H9 (cell line): ENCODE measurements around the gene L1TD1. TPM values are rescaled to one million over a fixed set of nuclear protein-coding genes. Genes with fewer than 3 reads are reported as not detected.

Source experiments
- DNase-seq: peaks from one replicate; pipeline ENCODE4 v3.0.0-alpha.2; 2017
- H2AFZ ChIP-seq: one replicate; pipeline ENCODE4 v1.6.1; 2013; ENCODE audit warnings: mild to moderate bottlenecking, low read length, control low read depth, moderate library complexity
- H2AK5ac ChIP-seq: 2 replicates; pipeline ENCODE4 v1.6.1; 2013; ENCODE audit warnings: low read length, control low read depth, mixed read lengths; ENCODE audit not compliant: insufficient read length
- H2BK120ac ChIP-seq: one replicate; pipeline ENCODE4 v1.6.1; 2013; ENCODE audit warnings: low read depth, mild to moderate bottlenecking, low read length, control low read depth, inconsistent platforms; ENCODE audit not compliant: poor library complexity, severe bottlenecking
- H2BK12ac ChIP-seq: 2 replicates; pipeline ENCODE4 v1.6.1; 2013; ENCODE audit warnings: low read length, control low read depth, mixed read lengths, low read depth; ENCODE audit not compliant: insufficient read length
- H2BK15ac ChIP-seq: 2 replicates; pipeline ENCODE4 v1.6.1; 2013; ENCODE audit warnings: low read depth, low read length, control low read depth
- H2BK20ac ChIP-seq: one replicate; pipeline ENCODE4 v1.6.1; 2013; ENCODE audit warnings: low read depth, mild to moderate bottlenecking, low read length, control low read depth, inconsistent platforms; ENCODE audit not compliant: poor library complexity, severe bottlenecking
- H2BK5ac ChIP-seq: 2 replicates; pipeline ENCODE4 v1.6.1; 2013; ENCODE audit warnings: low read length, control low read depth, mixed read lengths; ENCODE audit not compliant: insufficient read length
- H3K14ac ChIP-seq: 2 replicates; pipeline ENCODE4 v1.6.1; 2013; ENCODE audit warnings: low read length, control low read depth; ENCODE audit not compliant: insufficient read depth
- H3K18ac ChIP-seq: 2 replicates; pipeline ENCODE4 v1.6.1; 2013; ENCODE audit warnings: low read depth, mild to moderate bottlenecking, mixed read lengths, low read length, control low read depth; ENCODE audit not compliant: insufficient read length
- H3K23ac ChIP-seq: 2 replicates; pipeline ENCODE4 v1.6.1; 2013; ENCODE audit warnings: low read length, control low read depth, mixed read lengths, low read depth; ENCODE audit not compliant: insufficient read length
- H3K23me2 ChIP-seq: 2 replicates; pipeline ENCODE4 v1.6.1; 2013; ENCODE audit warnings: low read depth, mild to moderate bottlenecking, mixed read lengths, low read length, control low read depth; ENCODE audit not compliant: insufficient read length, poor library complexity, severe bottlenecking
- H3K27ac ChIP-seq: 2 replicates; pipeline ENCODE4 v1.5.1; 2013; ENCODE audit warnings: low read length, control low read depth, mixed read lengths, low read depth; ENCODE audit not compliant: insufficient read length
- H3K27me3 ChIP-seq: 2 replicates; pipeline ENCODE4 v1.6.1; 2013; ENCODE audit warnings: low read length, control low read depth, inconsistent platforms; ENCODE audit not compliant: insufficient read depth
- H3K4ac ChIP-seq: 2 replicates; pipeline ENCODE4 v1.6.1; 2013; ENCODE audit warnings: low read depth, mild to moderate bottlenecking, control low read depth, inconsistent platforms, low read length, moderate library complexity
- H3K4me1 ChIP-seq: 2 replicates; pipeline ENCODE4 v1.6.1; 2013; ENCODE audit warnings: low read length, control low read depth, inconsistent platforms; ENCODE audit not compliant: insufficient read depth
- H3K4me2 ChIP-seq: 2 replicates; pipeline ENCODE4 v1.6.1; 2013; ENCODE audit warnings: low read length, control low read depth, mixed read lengths; ENCODE audit not compliant: insufficient read length, insufficient read depth
- H3K56ac ChIP-seq: 2 replicates; pipeline ENCODE4 v1.6.1; 2013; ENCODE audit warnings: low read depth, mild to moderate bottlenecking, mixed read lengths, low read length, control low read depth; ENCODE audit not compliant: insufficient read length
- H3K79me1 ChIP-seq: 2 replicates; pipeline ENCODE4 v1.6.1; 2013; ENCODE audit warnings: low read depth, mild to moderate bottlenecking, moderate library complexity, low read length, control low read depth, inconsistent platforms; ENCODE audit not compliant: insufficient read depth, poor library complexity, severe bottlenecking
- H3K79me2 ChIP-seq: 2 replicates; pipeline ENCODE4 v1.6.1; 2013; ENCODE audit warnings: low read length, control low read depth, inconsistent platforms; ENCODE audit not compliant: insufficient read depth
- H3K9ac ChIP-seq: 2 replicates; pipeline ENCODE4 v1.6.1; 2013; ENCODE audit warnings: low read length, control low read depth, mixed read lengths; ENCODE audit not compliant: insufficient read length; ENCODE audit errors: extremely low read depth
- H3K9me3 ChIP-seq: one replicate; pipeline ENCODE4 v1.6.1; 2013; ENCODE audit warnings: low read depth, low read length, inconsistent platforms; ENCODE audit not compliant: control insufficient read depth
- H3T11ph ChIP-seq: one replicate; pipeline ENCODE4 v1.6.1; 2013; ENCODE audit warnings: mild to moderate bottlenecking, low read length, control low read depth, inconsistent platforms
- H4K20me1 ChIP-seq: one replicate; pipeline ENCODE4 v1.6.1; 2013; ENCODE audit not compliant: control insufficient read depth, insufficient read length, insufficient read depth
- H4K5ac ChIP-seq: 2 replicates; pipeline ENCODE4 v1.6.1; 2013; ENCODE audit warnings: low read depth, mild to moderate bottlenecking, mixed read lengths, low read length, control low read depth; ENCODE audit not compliant: insufficient read length
- H4K8ac ChIP-seq: replicated peaks from 2 replicates; pipeline ENCODE4 v1.6.1; 2013; ENCODE audit warnings: low read length, control low read depth, mixed read lengths, low read depth; ENCODE audit not compliant: insufficient read length
- H4K91ac ChIP-seq: 2 replicates; pipeline ENCODE4 v1.6.1; 2013; ENCODE audit warnings: low read depth, mild to moderate bottlenecking, moderate library complexity, mixed read lengths, low read length, control low read depth; ENCODE audit not compliant: insufficient read length
- H3K27ac Mint-ChIP-seq, 3 experiments: 2 replicates in 2 of 3; 3 replicates in 1 of 3; pipeline ENCODE4 v1.8.0; 2020 to 2021; ENCODE audit warnings: mixed read lengths in 3 of 3, mild to moderate bottlenecking in 1 of 3, moderate library complexity in 1 of 3
- H3K27me3 Mint-ChIP-seq: 2 replicates; pipeline ENCODE4 v1.8.0; 2021; ENCODE audit warnings: low read depth, mild to moderate bottlenecking, moderate library complexity, mixed read lengths
- H3K36me3 Mint-ChIP-seq, 3 experiments: 2 replicates in 2 of 3; 3 replicates in 1 of 3; pipeline ENCODE4 v1.8.0; 2020 to 2021; ENCODE audit warnings: low read depth in 3 of 3, mixed read lengths in 3 of 3; ENCODE audit not compliant: insufficient read depth in 1 of 3
- H3K4me1 Mint-ChIP-seq, 2 experiments: 2 replicates each; pipeline ENCODE4 v1.8.0; 2020; ENCODE audit warnings: mixed read lengths in 2 of 2
- H3K4me3 Mint-ChIP-seq, 2 experiments: 2 replicates in 1 of 2; 3 replicates in 1 of 2; pipeline ENCODE4 v1.8.0; 2020 to 2021; ENCODE audit warnings: mild to moderate bottlenecking in 2 of 2, mixed read lengths in 2 of 2, moderate library complexity in 1 of 2
- H3K9me3 Mint-ChIP-seq, 2 experiments: 2 replicates in 1 of 2; 3 replicates in 1 of 2; pipeline ENCODE4 v1.8.0; 2020; ENCODE audit warnings: mild to moderate bottlenecking in 2 of 2, mixed read lengths in 2 of 2, moderate library complexity in 1 of 2
- CTCF ChIP-seq: fragments of 200-600 bp; sonication (generic); conservative IDR thresholded peaks from 3 replicates; pipeline ENCODE4 v1.8.0; 2021; ENCODE audit warnings: antibody characterized with exemption, mild to moderate bottlenecking
- WGBS: extraction: QIAGEN DNeasy Blood & Tissue Kit; methylation state at CpG from one replicate; pipeline ENCODE4 v1.1.7; 2013; ENCODE audit warnings: missing lambda C conversion rate, low lambda C conversion rate, mixed read lengths; ENCODE audit not compliant: insufficient read length; ENCODE audit errors: extremely low coverage; 5-methylcytosine and 5-hydroxymethylcytosine counted together
- total RNA-seq: library from RNA; stranded (reverse); gene quantifications from 2 replicates; pipeline ENCODE4 v1.2.1, GENCODE V29; 2021

Gene L1TD1
- total RNA-seq, 1 experiment from 2014 or later, result 422 TPM

DNA sequence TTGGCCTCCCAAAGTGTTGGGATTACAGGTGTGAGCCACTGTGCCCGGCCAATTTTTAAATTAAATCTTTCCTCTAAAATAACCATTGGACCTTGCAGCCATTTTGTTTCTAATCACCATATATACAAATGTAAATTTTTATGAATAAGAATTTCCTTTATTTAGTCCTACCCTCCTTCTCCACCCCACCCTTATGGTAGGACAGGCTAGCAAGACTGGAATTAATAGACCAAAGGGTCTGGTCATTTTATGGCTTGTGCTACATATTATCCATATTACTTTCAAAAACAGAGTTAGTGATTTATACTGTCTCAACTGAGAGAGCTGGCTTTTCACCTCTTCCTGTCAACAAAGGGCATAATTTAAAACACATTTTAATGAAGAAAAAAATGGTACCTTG lies 26.5 kb downstream of the L1TD1 start:
- H4K5ac ChIP-seq, result no peak overlapping the region
- H3K56ac ChIP-seq, result no peak overlapping the region
- Mint-ChIP-seq H3K4me3 (no peak overlapping the region), H3K27ac (no peak overlapping the region), H3K27me3 (no peaks in the 10 kb centered on the region), H3K36me3 (peaks cover 38 to 42% (median 39%) of the 10 kb centered on the region in 3 experiments), H3K4me1 (no peaks in the 10 kb centered on the region), H3K9me3 (no peaks in the 10 kb centered on the region)
- H2BK120ac ChIP-seq, result no peak overlapping the region
- no peaks in the 10 kb centered on the region for H3K4me1 ChIP-seq
- no peak overlapping the region for H3K27ac ChIP-seq
- no peaks in the 10 kb centered on the region for H3K27me3 ChIP-seq
- no peak overlapping the region for H3K4me2 ChIP-seq
- no peak overlapping the region for H2BK15ac ChIP-seq
- no peaks in the 10 kb centered on the region for H4K20me1 ChIP-seq
- no peak overlapping the region for H2AK5ac ChIP-seq
- TF ChIP-seq CTCF, result no peak
- no peak overlapping the region for H2BK20ac ChIP-seq
- H3K79me2 ChIP-seq, result no peaks in the 10 kb centered on the region
- H3K23ac ChIP-seq, result no peak overlapping the region
- no peak overlapping the region for H3K14ac ChIP-seq
- no CpG with 5 or more reads among the region's 1 CpG for WGBS
- no peaks in the 10 kb centered on the region for H3K79me1 ChIP-seq
- H4K8ac ChIP-seq, result no peak overlapping the region
- no peak overlapping the region for H3T11ph ChIP-seq
- H3K9me3 ChIP-seq, result no peaks in the 10 kb centered on the region
- H4K91ac ChIP-seq, result no peak overlapping the region
- DNase-seq, result no peak
- no peak overlapping the region for H3K9ac ChIP-seq
- H2AFZ ChIP-seq, result no peak overlapping the region
- no peak overlapping the region for H2BK5ac ChIP-seq
- H2BK12ac ChIP-seq, result no peak overlapping the region
- no peak overlapping the region for H3K4ac ChIP-seq
- H3K23me2 ChIP-seq, result no peaks in the 10 kb centered on the region
- no peak overlapping the region for H3K18ac ChIP-seq
